Stimulated activated CD4-positive, alpha-beta T cell treated with anti-CD3 and anti-CD28 coated beads, Interleukin-2, amount 100 ng/mL, for 4 hours (primary cell): ENCODE measurements around the gene ADGRD2.
"Not testable (repeated sequence)": the region's sequence is repeated elsewhere in the genome, so short reads cannot be mapped to it uniquely, and the experiment has no call there.

Experiments used
- DNase-seq: peaks from one replicate; pipeline ENCODE4 v3.0.0-alpha.2; 2020; ENCODE audit warnings: low read depth

Gene ADGRD2, protein sequence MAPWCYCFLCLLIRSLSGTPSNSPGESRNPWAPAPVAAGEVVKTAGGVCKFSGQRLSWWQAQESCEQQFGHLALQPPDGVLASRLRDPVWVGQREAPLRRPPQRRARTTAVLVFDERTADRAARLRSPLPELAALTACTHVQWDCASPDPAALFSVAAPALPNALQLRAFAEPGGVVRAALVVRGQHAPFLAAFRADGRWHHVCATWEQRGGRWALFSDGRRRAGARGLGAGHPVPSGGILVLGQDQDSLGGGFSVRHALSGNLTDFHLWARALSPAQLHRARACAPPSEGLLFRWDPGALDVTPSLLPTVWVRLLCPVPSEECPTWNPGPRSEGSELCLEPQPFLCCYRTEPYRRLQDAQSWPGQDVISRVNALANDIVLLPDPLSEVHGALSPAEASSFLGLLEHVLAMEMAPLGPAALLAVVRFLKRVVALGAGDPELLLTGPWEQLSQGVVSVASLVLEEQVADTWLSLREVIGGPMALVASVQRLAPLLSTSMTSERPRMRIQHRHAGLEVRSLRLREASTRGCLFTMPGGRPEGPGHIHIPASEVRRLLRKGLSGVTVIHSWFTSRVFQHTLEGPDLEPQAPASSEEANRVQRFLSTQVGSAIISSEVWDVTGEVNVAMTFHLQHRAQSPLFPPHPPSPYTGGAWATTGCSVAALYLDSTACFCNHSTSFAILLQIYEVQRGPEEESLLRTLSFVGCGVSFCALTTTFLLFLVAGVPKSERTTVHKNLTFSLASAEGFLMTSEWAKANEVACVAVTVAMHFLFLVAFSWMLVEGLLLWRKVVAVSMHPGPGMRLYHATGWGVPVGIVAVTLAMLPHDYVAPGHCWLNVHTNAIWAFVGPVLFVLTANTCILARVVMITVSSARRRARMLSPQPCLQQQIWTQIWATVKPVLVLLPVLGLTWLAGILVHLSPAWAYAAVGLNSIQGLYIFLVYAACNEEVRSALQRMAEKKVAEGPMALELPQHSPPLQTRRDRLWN

DNA sequence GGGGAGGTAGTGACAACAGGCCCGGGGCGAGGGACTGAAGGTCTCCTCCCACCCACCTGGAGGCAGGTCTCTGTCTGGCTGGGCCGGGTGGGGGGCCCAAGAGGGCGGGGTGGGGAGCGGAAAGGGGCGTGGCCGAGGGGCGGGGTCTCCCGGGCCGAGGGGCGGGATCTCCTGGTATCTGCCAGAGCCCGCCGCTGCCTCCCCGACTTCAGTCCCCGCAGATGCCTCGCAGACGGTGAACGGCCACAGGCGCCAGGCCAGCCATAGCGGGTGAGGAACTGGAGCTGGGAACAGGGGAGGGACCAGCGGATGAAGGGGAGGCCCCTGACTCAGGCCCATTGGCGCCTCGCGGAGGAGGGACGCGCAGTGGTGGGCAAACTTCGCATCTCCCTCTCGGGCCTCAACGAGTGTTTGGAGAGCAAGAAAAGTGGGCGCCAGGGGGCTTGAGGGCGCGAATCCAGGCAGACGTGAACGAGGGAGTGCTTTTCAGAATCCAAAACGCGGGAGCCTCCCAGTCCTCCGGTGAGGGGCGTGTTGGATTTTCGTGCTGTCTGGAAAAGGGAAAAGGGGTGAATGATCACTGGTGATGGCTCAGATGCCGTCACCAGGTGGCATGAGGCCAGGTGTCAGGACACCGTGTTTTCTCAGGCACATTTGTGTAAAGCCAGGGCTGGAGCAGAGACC lies at the start of gene ADGRD2:
Gene ADGRD2, plus strand, starts transcription at position 211 of the 684 bp plus-strand sequence. CDS start 1,216 bp downstream, outside the sequence.
- no peak for DNase-seq

- no peak for DNase-seq
These were observed 47.0 kb upstream of the ADGRD2 start for GRCh38 chr9:124403246-124403645.

- no peak for DNase-seq
These were observed 40.8 kb upstream of the ADGRD2 start for GRCh38 chr9:124409410-124409809.

GRCh38 chr9:124410321-124410913 lies 39.8 kb upstream of the ADGRD2 start:
- DNase-seq: no peak

GRCh38 chr9:124411514-124412227 lies 38.6 kb upstream of the ADGRD2 start:
- no peak for DNase-seq

DNA sequence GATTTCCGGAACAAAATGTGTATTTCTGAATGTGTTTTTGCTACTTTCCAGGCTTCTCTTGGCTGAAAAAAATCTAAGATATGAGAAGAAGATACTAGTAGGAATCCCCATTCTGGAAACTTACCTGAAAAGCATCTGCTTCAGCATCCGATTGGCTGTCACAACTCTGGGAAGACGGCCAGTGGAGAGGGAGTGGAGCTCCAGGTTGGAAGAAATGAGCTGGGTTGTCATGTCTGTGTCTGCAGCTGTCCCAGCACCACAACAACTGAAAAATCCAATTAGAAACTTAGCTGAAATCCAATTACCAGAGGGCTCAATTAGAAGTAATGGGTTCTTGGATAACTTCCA lies 38.0 kb upstream of the ADGRD2 start:
- DNase-seq: no peak

GRCh38 chr9:124414612-124415011 lies 35.6 kb upstream of the ADGRD2 start:
- DNase-seq: no peak

DNA sequence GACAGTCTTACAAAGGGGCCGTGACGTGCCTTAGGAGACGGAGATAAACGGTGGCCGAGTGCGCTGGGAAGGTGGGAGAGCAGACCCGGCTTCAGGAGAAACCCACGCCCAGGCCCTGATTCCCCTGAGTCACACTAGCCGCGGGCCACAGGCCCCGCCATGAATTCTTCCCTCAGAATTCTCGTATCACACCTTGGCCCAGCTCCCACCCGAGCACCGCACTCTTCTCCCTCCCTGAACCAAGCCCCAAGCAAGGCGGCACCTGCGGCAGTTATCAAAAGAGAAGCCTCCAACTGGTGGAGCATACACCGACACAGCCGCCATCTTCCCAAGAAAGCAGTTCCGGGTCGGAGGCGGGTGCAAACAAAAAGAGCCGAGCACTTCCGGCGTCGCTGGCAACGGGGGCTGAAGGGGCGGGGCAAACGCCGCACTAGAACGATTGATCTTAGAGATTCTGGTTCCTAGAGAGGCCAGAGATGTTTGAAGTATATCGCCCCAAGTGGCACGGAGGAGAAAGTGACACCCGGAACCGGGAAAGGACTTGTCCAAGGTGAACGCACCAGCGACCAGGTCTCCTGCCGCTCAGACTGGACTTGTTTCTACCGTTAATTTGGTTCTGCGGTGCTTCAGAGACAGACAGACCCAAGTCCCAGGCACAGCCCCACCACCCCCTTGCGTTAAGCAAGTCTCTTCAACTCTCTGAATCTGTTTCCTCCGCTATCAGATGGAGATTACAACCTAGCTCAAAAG lies 35.0 kb upstream of the ADGRD2 start, which contains the start of gene PSMB7:
Gene PSMB7, minus strand, starts transcription at position 341 of the 750 bp plus-strand sequence. Its CDS starts 17 bp downstream, at position 324.
- DNase-seq: peak; percentile 95

GRCh38 chr9:124415852-124416484 lies 34.3 kb upstream of the ADGRD2 start:
- DNase-seq: no peak

DNA sequence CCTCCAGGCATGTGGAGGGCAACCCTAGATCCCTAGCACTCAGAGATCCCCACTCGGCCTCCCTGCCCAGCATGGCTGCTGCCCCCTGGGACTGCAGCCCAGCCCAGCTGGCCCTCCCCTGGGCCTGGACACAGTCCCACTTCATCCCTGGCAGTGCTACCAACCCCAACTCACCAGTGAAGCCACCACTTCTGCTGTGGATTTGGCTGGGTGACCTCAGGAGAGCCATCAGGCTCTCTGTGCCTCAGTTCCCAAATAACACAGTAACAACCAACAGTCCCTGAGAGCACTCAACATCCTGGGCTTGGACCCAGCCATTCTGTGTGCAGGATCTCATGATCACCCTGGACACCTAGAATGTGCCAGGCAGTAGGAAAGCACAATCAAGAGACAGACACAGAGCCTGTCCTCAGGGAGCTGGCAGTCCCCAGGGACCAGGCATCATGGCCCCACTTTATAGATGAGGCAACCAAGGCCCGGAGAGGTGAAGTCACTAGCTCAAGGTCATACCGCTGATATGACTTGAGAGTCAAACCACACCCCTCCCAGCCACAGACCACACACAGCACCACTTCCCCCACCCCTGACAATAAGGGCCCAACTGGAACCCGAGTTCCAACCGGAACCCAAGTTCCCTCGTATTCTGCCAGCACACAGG lies 30.3 kb upstream of the ADGRD2 start:
- no peak for DNase-seq

- no peak for DNase-seq
These were observed 29.2 kb upstream of the ADGRD2 start for GRCh38 chr9:124420991-124421543.

GRCh38 chr9:124423155-124423554 lies 27.1 kb upstream of the ADGRD2 start:
- no peak for DNase-seq

DNA sequence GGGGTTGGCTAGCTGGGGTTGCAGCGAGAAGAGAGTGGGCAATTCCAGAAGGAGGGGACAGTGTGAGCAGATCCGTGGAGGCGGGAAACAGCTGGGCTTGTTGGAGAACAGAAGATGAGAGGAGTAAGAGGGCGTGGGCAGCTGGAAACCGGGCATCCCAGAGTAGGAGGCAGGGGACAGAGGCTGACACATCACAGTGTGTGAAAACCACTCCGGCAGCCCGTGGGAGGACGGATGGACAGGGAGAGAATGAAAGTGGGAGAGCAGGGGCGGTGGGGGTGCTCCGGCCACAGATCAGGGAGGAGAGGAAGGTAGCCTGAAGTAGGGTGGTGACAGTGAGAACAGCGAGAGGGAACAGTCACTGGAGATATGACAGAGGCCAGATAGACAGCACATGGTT lies 26.7 kb upstream of the ADGRD2 start:
- DNase-seq: no peak

GRCh38 chr9:124425733-124426132 lies 24.5 kb upstream of the ADGRD2 start:
- not testable (repeated sequence) for DNase-seq

DNA sequence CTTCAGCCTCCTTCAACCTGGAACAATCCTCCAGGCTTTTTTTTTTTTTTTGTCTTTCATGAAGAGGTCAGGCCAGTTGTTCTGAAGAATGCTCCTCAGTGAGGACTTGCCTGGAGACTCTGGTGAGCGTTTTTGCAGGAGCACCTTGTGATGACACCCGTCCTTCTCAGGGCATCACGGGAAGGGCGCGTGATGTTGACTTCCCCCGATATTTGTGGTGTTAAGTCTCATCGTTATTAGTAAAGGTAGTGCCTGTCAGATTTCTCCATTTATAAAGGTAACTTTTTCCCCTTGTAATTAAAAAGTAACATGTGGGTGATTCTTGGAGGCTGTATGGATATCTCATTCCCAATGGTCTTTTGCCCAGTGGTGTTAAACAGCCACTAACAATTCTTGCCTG lies 23.9 kb upstream of the ADGRD2 start:
- no peak for DNase-seq

GRCh38 chr9:124427281-124427680 lies 23.0 kb upstream of the ADGRD2 start:
- no peak for DNase-seq

DNA sequence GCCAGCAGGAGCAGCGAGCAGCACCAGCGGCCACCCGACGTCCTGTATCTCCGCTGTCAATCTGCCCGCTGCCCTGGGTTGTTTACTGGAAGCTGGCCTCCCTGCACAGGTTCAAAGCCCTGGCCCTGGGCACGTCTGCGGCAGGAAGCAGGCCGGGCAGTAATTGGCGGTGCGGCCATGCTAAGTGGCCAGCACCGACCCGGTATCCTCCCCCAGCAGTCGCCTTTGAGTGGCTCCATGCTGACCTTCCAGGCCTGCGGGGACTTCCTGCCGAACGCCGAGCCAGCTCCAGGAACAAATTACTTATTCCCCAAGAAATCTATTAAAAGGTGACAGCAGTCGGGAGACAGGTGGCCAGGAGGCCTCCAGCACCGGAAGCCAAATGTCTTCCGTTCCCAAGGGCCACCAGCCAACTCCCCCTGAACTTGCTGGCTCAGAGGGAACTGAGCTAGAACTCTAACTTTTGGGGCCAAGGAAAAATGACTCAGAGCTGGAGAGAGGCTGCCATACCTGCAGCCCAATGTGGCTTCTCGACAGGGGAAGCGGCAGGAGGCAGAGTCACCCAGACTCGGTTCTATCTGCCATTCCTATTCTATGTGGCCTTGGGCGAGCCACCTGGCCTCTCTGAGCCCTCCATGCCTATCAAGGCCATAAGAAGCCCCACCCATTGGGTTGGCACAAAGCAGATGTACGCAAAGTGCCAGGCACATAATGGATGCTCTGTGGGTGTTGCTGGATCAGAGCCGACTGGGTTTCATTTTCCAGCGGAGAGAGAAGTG lies 21.3 kb upstream of the ADGRD2 start:
- DNase-seq: no peak

DNA sequence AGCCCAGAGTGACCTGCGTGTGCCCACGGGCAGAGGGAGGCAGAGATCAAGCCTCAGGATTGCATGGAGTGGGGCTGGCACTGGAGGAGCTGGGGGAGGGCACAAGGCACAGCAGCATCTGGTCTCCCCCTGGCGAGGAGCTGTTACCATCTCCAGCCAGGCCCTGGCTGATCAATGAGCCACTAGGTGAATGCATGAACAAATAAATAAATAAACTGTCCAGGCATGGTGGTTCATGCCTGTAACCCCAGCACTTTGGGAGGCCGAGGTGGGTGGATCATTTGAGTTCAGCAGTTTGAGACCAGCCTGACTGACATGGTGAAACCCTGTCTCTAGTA lies 20.8 kb upstream of the ADGRD2 start:
- no peak for DNase-seq
